Suppressor macrophage (primary cell): ENCODE data around the gene CDKN1C.

Source experiments
- DNase-seq, 4 experiments: peaks; one replicate each; pipeline ENCODE4 v3.0.0-alpha.2; 2020 to 2022
- total RNA-seq, 17 experiments: gene quantifications; one replicate each; lab custom pipeline; 2026; ENCODE audit warnings: mixed read lengths in 6 of 17, inconsistent platforms in 3 of 17; lab: John Stamatoyannopoulos, UW

CDKN1C gene
- total RNA-seq, result 0.04 to 2.6 (median 0.29) reads per million in 17 experiments

GRCh38 chr11:2885678-2886081, at the start of gene CDKN1C:
Gene CDKN1C, minus strand, starts transcription at chr11:2885775. Its CDS starts 319 bp downstream, at chr11:2885456.
- DNase-seq, result peak; percentile 77 to 94 (median 89)

GRCh38 chr11:2934611-2935239, 49.1 kb upstream of the CDKN1C start:
- no peak for DNase-seq

GRCh38 chr11:2934021-2934550, 48.5 kb upstream of the CDKN1C start:
- DNase-seq, result no peak

- peak; percentile 97 to 99 (median 98) for DNase-seq
These were observed 47.9 kb upstream of the CDKN1C start for GRCh38 chr11:2933375-2934020.

- DNase-seq, result peak; percentile 37 to 63 (median 48)
These were observed 47.3 kb upstream of the CDKN1C start for GRCh38 chr11:2932850-2933251.

GRCh38 chr11:2931771-2932738, 46.5 kb upstream of the CDKN1C start:
- no peak for DNase-seq

- DNase-seq, result no peak
These were observed 45.8 kb upstream of the CDKN1C start for GRCh38 chr11:2931420-2931746.

GRCh38 chr11:2930704-2931419, 45.3 kb upstream of the CDKN1C start:
- peak; percentile 30 to 74 (median 50) for DNase-seq

- DNase-seq, result peak; percentile 63 to 75 (median 72)
These were observed 44.6 kb upstream of the CDKN1C start for GRCh38 chr11:2929950-2930703.

- peak; percentile 75 to 90 (median 85) for DNase-seq
These were observed 44.0 kb upstream of the CDKN1C start for GRCh38 chr11:2929531-2929949.

- DNase-seq, result peak; percentile 69 to 88 (median 77)
These were observed 43.3 kb upstream of the CDKN1C start, which contains the start of gene PHLDA2 for GRCh38 chr11:2928605-2929530. Gene PHLDA2, minus strand, starts transcription at chr11:2929420. Its CDS starts 56 bp downstream, at chr11:2929364.

- peak; percentile 29 to 64 (median 46) for DNase-seq
These were observed 42.5 kb upstream of the CDKN1C start for GRCh38 chr11:2927851-2928604.

- no peak for DNase-seq
These were observed 41.7 kb upstream of the CDKN1C start for GRCh38 chr11:2927121-2927800.

- no peak for DNase-seq
These were observed 41.1 kb upstream of the CDKN1C start for GRCh38 chr11:2926611-2927051.

- DNase-seq, result no peak
These were observed 39.5 kb upstream of the CDKN1C start for GRCh38 chr11:2924821-2925675.

- DNase-seq, result no peak
These were observed 38.8 kb upstream of the CDKN1C start for GRCh38 chr11:2924381-2924780.
